GM06990 (cell line): ENCODE data around the gene TMEM106C.

Source experiments
- DNase-seq: peaks from one replicate; pipeline ENCODE4 v3.0.0-alpha.2; 2011; ENCODE audit not compliant: insufficient read length; ENCODE audit errors: extremely low read depth
- H3K27me3 ChIP-seq: replicated peaks from 2 replicates; pipeline ENCODE4 v1.6.0; 2011; ENCODE audit warnings: low read length; ENCODE audit not compliant: control insufficient read depth, insufficient read depth
- H3K36me3 ChIP-seq: 2 replicates; pipeline ENCODE4 v1.5.1; 2011; ENCODE audit warnings: low read length; ENCODE audit not compliant: control insufficient read depth, insufficient read depth
- H3K4me3 ChIP-seq: replicated peaks from 2 replicates; pipeline ENCODE4 v1.5.1; 2011; ENCODE audit warnings: low read depth, mild to moderate bottlenecking, control low read depth, low read length
- CTCF ChIP-seq: IDR thresholded peaks from 2 replicates; pipeline ENCODE4 v1.5.1; 2011; ENCODE audit warnings: low read length, control low read depth, mild to moderate bottlenecking, inconsistent platforms; ENCODE audit not compliant: insufficient read depth, poor library complexity, severe bottlenecking

TMEM106C gene

GRCh38 chr12:47988073-47989022 lies 25.0 kb downstream of the TMEM106C start:
- H3K27me3 ChIP-seq: no peaks in the 10 kb centered on the region
- no peak for TF ChIP-seq CTCF
- H3K36me3 ChIP-seq: no peaks in the 10 kb centered on the region
- no peak overlapping the region for H3K4me3 ChIP-seq
- no peak for DNase-seq

GRCh38 chr12:47989023-47989417 lies 25.6 kb downstream of the TMEM106C start:
- Histone ChIP-seq H3K36me3 (no peaks in the 10 kb centered on the region), H3K4me3 (no peak overlapping the region), H3K27me3 (no peaks in the 10 kb centered on the region; the same call in 1 of the 2 replicates)
- TF ChIP-seq CTCF: no peak
- no peak for DNase-seq

GRCh38 chr12:47989666-47990065 lies 26.3 kb downstream of the TMEM106C start:
- no peak for TF ChIP-seq CTCF
- Histone ChIP-seq H3K36me3 (no peaks in the 10 kb centered on the region), H3K27me3 (no peaks in the 10 kb centered on the region; the same call in none of the 2 replicates), H3K4me3 (no peak overlapping the region)
- no peak for DNase-seq

- no peaks in the 10 kb centered on the region for H3K36me3 ChIP-seq
- no peak for TF ChIP-seq CTCF
- peaks cover 3% of the 10 kb centered on the region for H3K27me3 ChIP-seq
- DNase-seq: peak; percentile 72
- no peak overlapping the region for H3K4me3 ChIP-seq
These were observed 27.1 kb downstream of the TMEM106C start for GRCh38 chr12:47990351-47991105.

GRCh38 chr12:47991106-47992061 lies 28.0 kb downstream of the TMEM106C start:
- no peaks in the 10 kb centered on the region for H3K36me3 ChIP-seq
- no peak overlapping the region for H3K4me3 ChIP-seq
- peaks cover 3% of the 10 kb centered on the region for H3K27me3 ChIP-seq
- no peak for TF ChIP-seq CTCF
- DNase-seq: no peak
